Measurements from ENCODE around the gene CLASRP.

The CLASRP gene

GRCh38 chr19:45061965-45062364, 23.1 kb downstream of the CLASRP start:
- TF ChIP-seq POLR2AphosphoS5 (IDR thresholded peaks at IDR 0.05; ENCODE audit: low read depth) (no peak), REST (IDR thresholded peaks at IDR 0.05; ENCODE audit: insufficient replicate concordance, low read depth) (no peak), GABPA (IDR thresholded peaks at IDR 0.05; ENCODE audit: low read depth) (no peak), SPI1 (IDR thresholded peaks at IDR 0.05; ENCODE audit: borderline replicate concordance, low read depth) (no peak)
- Histone ChIP-seq H3K27ac (replicated peaks) (no peak overlapping the region), H3K4me3 (replicated peaks; ENCODE audit: insufficient read depth, low read length) (no peak overlapping the region), H3K27me3 (ENCODE audit: insufficient read depth, poor library complexity, severe bottlenecking) (no peaks in the 10 kb centered on the region)
- DNase-seq (ENCODE audit: low read depth in 1 of 2, low spot score in 1 of 2): no peak

- Histone ChIP-seq H3K27me3 (ENCODE audit: insufficient read depth, poor library complexity, severe bottlenecking) (no peaks in the 10 kb centered on the region), H3K27ac (replicated peaks) (no peak overlapping the region), H3K4me3 (replicated peaks; ENCODE audit: insufficient read depth, low read length) (no peak overlapping the region)
- DNase-seq (ENCODE audit: low read depth in 1 of 2, low spot score in 1 of 2): no peak
- TF ChIP-seq REST (IDR thresholded peaks at IDR 0.05; ENCODE audit: insufficient replicate concordance, low read depth): no peak
- TF ChIP-seq CTCF (IDR thresholded peaks at IDR 0.05; ENCODE audit: insufficient read depth, low read length): no peak
- no peak for TF ChIP-seq POLR2AphosphoS5 (IDR thresholded peaks at IDR 0.05; ENCODE audit: low read depth)
- TF ChIP-seq SPI1 (IDR thresholded peaks at IDR 0.05; ENCODE audit: borderline replicate concordance, low read depth): no peak
- TF ChIP-seq GABPA (IDR thresholded peaks at IDR 0.05; ENCODE audit: low read depth): no peak
Measured at GRCh38 chr19:45063851-45064801, 25.3 kb downstream of the CLASRP start.

- Histone ChIP-seq H3K27me3 (ENCODE audit: insufficient read depth, poor library complexity, severe bottlenecking) (no peaks in the 10 kb centered on the region), H3K4me3 (replicated peaks; ENCODE audit: insufficient read depth, low read length) (no peak overlapping the region), H3K27ac (replicated peaks) (no peak overlapping the region)
- TF ChIP-seq REST (IDR thresholded peaks at IDR 0.05; ENCODE audit: insufficient replicate concordance, low read depth) (no peak), CTCF (IDR thresholded peaks at IDR 0.05; ENCODE audit: insufficient read depth, low read length) (no peak), POLR2AphosphoS5 (IDR thresholded peaks at IDR 0.05; ENCODE audit: low read depth) (no peak; the same call in 1 of the 2 replicates), SPI1 (IDR thresholded peaks at IDR 0.05; ENCODE audit: borderline replicate concordance, low read depth) (no peak), GABPA (IDR thresholded peaks at IDR 0.05; ENCODE audit: low read depth) (no peak)
- no peak for DNase-seq (ENCODE audit: low read depth in 1 of 2, low spot score in 1 of 2)
Measured at GRCh38 chr19:45066921-45067661, 28.2 kb downstream of the CLASRP start.

All from HL-60 (cell line).